ENCODE data around the gene SLC17A9.

- TF ChIP-seq, protein P1, sequence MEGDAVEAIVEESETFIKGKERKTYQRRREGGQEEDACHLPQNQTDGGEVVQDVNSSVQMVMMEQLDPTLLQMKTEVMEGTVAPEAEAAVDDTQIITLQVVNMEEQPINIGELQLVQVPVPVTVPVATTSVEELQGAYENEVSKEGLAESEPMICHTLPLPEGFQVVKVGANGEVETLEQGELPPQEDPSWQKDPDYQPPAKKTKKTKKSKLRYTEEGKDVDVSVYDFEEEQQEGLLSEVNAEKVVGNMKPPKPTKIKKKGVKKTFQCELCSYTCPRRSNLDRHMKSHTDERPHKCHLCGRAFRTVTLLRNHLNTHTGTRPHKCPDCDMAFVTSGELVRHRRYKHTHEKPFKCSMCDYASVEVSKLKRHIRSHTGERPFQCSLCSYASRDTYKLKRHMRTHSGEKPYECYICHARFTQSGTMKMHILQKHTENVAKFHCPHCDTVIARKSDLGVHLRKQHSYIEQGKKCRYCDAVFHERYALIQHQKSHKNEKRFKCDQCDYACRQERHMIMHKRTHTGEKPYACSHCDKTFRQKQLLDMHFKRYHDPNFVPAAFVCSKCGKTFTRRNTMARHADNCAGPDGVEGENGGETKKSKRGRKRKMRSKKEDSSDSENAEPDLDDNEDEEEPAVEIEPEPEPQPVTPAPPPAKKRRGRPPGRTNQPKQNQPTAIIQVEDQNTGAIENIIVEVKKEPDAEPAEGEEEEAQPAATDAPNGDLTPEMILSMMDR (conservative IDR thresholded peaks at IDR 0.05), result no peak
- no peak for TF ChIP-seq EZH2 (IDR thresholded peaks at IDR 0.05; ENCODE audit: low read depth)
Observed at GRCh38 chr20:62975251-62975760, 22.8 kb downstream of the SLC17A9 start.

All from PC-9 (cell line).